Hepatocyte (in vitro differentiated cells): ENCODE results near the gene LRFN4.

Experiments used
- CTCF ChIP-seq: fragments of 200-600 bp; sonication (generic); IDR thresholded peaks from 2 replicates; pipeline ENCODE4 v1.5.1; 2016; ENCODE audit warnings: antibody characterized with exemption, mild to moderate bottlenecking; ENCODE audit not compliant: poor library complexity
- EZH2 ChIP-seq: fragments of 200-600 bp; sonication (generic); IDR thresholded peaks from 2 replicates; pipeline ENCODE4 v1.6.1; 2016; ENCODE audit warnings: antibody characterized with exemption, mild to moderate bottlenecking, borderline replicate concordance
- EZH2phosphoT487 ChIP-seq: fragments of 200-600 bp; sonication (generic); IDR thresholded peaks from one replicate; pipeline ENCODE4 v1.6.1; 2018; ENCODE audit warnings: antibody characterized with exemption, mild to moderate bottlenecking, low read depth, moderate library complexity; ENCODE audit not compliant: unreplicated experiment, severe bottlenecking

- no peak for TF ChIP-seq CTCF
- no peak for TF ChIP-seq EZH2phosphoT487
- no peak for TF ChIP-seq EZH2
Measured at GRCh38 chr11:66902486-66903177, 45.8 kb downstream of the LRFN4 start.
